K562 (cell line): ENCODE results near the gene RIC3.

Experiments
- CUX1 ChIP-seq: fragments of 200-800 bp; sonication (Bioruptor generic); IDR thresholded peaks from 2 replicates; pipeline ENCODE4 v1.6.1; 2016; ENCODE audit warnings: missing genetic modification characterization, missing compliant biosample characterization
- EP300 ChIP-seq: IDR thresholded peaks from 2 replicates; pipeline ENCODE4 v1.6.1; 2012; ENCODE audit warnings: low read length, improper control_type of control experiment
- ZNF24 ChIP-seq: fragments of 450-650 bp; IDR thresholded peaks from 2 replicates; pipeline ENCODE4 v1.6.1; 2016
- TF ChIP-seq, protein P1 (sequence below): sonication (generic); formaldehyde crosslinking; IDR thresholded peaks from 2 replicates; pipeline ENCODE4 v1.4.0; 2020; ENCODE audit warnings: mild to moderate bottlenecking, missing genetic modification reagents

GRCh38 chr11:8079111-8079675, 89.6 kb downstream of the RIC3 start:
- TF ChIP-seq, protein P1, sequence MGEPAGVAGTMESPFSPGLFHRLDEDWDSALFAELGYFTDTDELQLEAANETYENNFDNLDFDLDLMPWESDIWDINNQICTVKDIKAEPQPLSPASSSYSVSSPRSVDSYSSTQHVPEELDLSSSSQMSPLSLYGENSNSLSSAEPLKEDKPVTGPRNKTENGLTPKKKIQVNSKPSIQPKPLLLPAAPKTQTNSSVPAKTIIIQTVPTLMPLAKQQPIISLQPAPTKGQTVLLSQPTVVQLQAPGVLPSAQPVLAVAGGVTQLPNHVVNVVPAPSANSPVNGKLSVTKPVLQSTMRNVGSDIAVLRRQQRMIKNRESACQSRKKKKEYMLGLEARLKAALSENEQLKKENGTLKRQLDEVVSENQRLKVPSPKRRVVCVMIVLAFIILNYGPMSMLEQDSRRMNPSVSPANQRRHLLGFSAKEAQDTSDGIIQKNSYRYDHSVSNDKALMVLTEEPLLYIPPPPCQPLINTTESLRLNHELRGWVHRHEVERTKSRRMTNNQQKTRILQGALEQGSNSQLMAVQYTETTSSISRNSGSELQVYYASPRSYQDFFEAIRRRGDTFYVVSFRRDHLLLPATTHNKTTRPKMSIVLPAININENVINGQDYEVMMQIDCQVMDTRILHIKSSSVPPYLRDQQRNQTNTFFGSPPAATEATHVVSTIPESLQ, result no peak
- TF ChIP-seq EP300, result no peak
- TF ChIP-seq CUX1 (CRISPR knock-in tag), result no peak
- no peak for TF ChIP-seq ZNF24
